NCI-H748 (cell line): Measurements from ENCODE around the gene PRAMEF1.
"Not testable (repeated sequence)": the region's sequence is repeated elsewhere in the genome, so short reads cannot be mapped to it uniquely, and the experiment has no call there.

Experiments
- DNase-seq: peaks from one replicate; lab custom pipeline; 2025; ENCODE audit not compliant: unreplicated experiment; lab: John Stamatoyannopoulos, UW

The PRAMEF1 gene

GRCh38 chr1:12775443-12775842 is 15.8 kb upstream of the PRAMEF1 start:
- no peak for DNase-seq

GRCh38 chr1:12776801-12777557 is 14.2 kb upstream of the PRAMEF1 start:
- no peak for DNase-seq

- no peak for DNase-seq
These were observed 13.1 kb upstream of the PRAMEF1 start for GRCh38 chr1:12778061-12778460.

- no peak for DNase-seq
These were observed 12.3 kb upstream of the PRAMEF1 start for GRCh38 chr1:12778907-12779306.

- DNase-seq: not testable (repeated sequence)
These were observed 9.7 kb upstream of the PRAMEF1 start for GRCh38 chr1:12781488-12781887.

- DNase-seq: peak; percentile 1
These were observed 7.4 kb upstream of the PRAMEF1 start for GRCh38 chr1:12783783-12784182.

GRCh38 chr1:12784729-12785128 is 6.5 kb upstream of the PRAMEF1 start:
- DNase-seq: not testable (repeated sequence)

- no peak for DNase-seq
These were observed 7.7 kb downstream of the PRAMEF1 start for GRCh38 chr1:12798911-12799310.

- no peak for DNase-seq
These were observed 8.5 kb downstream of the PRAMEF1 start for GRCh38 chr1:12799730-12800129.

GRCh38 chr1:12809933-12810332 is 18.7 kb downstream of the PRAMEF1 start:
- no peak for DNase-seq

- DNase-seq: no peak
These were observed 19.7 kb downstream of the PRAMEF1 start for GRCh38 chr1:12810691-12811408.

- DNase-seq: no peak
These were observed 20.2 kb downstream of the PRAMEF1 start for GRCh38 chr1:12811409-12811784.

- DNase-seq: peak; percentile 2
These were observed 27.9 kb downstream of the PRAMEF1 start for GRCh38 chr1:12819061-12819460.

GRCh38 chr1:12831310-12831709 is 40.1 kb downstream of the PRAMEF1 start, which contains the start of gene PRAMEF11:
PRAMEF11 (minus strand) TSS chr1:12831410; CDS start chr1:12828789, 2,621 bp downstream.
- not testable (repeated sequence) for DNase-seq

GRCh38 chr1:12833251-12833650 is 42.1 kb downstream of the PRAMEF1 start:
- DNase-seq: not testable (repeated sequence)
